GM12865 (cell line): ENCODE results near the gene DOP1B.
"Not testable (repeated sequence)": the region's sequence is repeated elsewhere in the genome, so short reads cannot be mapped to it uniquely, and the experiment has no call there.

ENCODE experiments used
- DNase-seq: peaks from one replicate; pipeline ENCODE4 v3.0.0; 2010; ENCODE audit warnings: low read depth
- H3K4me3 ChIP-seq: 2 replicates; pipeline ENCODE4 v1.5.1; 2011; ENCODE audit warnings: mild to moderate bottlenecking, low read depth, low read length, control low read depth
- CTCF ChIP-seq: IDR thresholded peaks from 2 replicates; pipeline ENCODE4 v1.5.1; 2011; ENCODE audit warnings: low read length, control low read depth, low read depth, inconsistent platforms; ENCODE audit not compliant: insufficient read depth; ENCODE audit errors: missing control alignments

Gene DOP1B

GRCh38 chr21:36193200-36193599 is 36.6 kb downstream of the DOP1B start:
- no peak for DNase-seq
- no peak for TF ChIP-seq CTCF
- H3K4me3 ChIP-seq: no peak overlapping the region

- no peak for DNase-seq
- no peak overlapping the region for H3K4me3 ChIP-seq
- no peak for TF ChIP-seq CTCF
These were observed 37.4 kb downstream of the DOP1B start for GRCh38 chr21:36194024-36194423.

GRCh38 chr21:36195613-36196012 is 39.0 kb downstream of the DOP1B start:
- DNase-seq: no peak
- no peak overlapping the region for H3K4me3 ChIP-seq

GRCh38 chr21:36199021-36199420 is 42.4 kb downstream of the DOP1B start:
- TF ChIP-seq CTCF: no peak
- no peak for DNase-seq
- no peak overlapping the region for H3K4me3 ChIP-seq

More at GRCh38 chr21:36195613-36196012, 39.0 kb downstream of the DOP1B start:
- TF ChIP-seq CTCF: no peak

- H3K4me3 ChIP-seq, DNase-seq: not testable (repeated sequence)
These were observed 43.0 kb downstream of the DOP1B start for GRCh38 chr21:36199575-36199974.

GRCh38 chr21:36200081-36200561 is 43.5 kb downstream of the DOP1B start:
- no peak overlapping the region for H3K4me3 ChIP-seq
- no peak for DNase-seq
- no peak for TF ChIP-seq CTCF

GRCh38 chr21:36202726-36203602 is 46.3 kb downstream of the DOP1B start:
- no peak for DNase-seq
- H3K4me3 ChIP-seq: no peak overlapping the region
- no peak for TF ChIP-seq CTCF
